Measurements from ENCODE around the gene WDR38. TPM values are rescaled to one million over a fixed set of nuclear protein-coding genes. Genes with fewer than 3 reads are reported as not detected.

WDR38 gene
- total RNA-seq, 1 donor from 2014 or later = not detected

GRCh38 chr9:124877021-124877782, 23.9 kb downstream of the WDR38 start:
- no peak for DNase-seq (ENCODE audit: low spot score)
- intact Hi-C loops (cut with DNase I) = no loop called here

- intact Hi-C loops (cut with DNase I) = no loop called here
- no peak for DNase-seq (ENCODE audit: low spot score)
These were observed 24.8 kb downstream of the WDR38 start for GRCh38 chr9:124878021-124878420.

GRCh38 chr9:124878518-124878917, 25.3 kb downstream of the WDR38 start:
- intact Hi-C loops (cut with DNase I) = no loop called here
- no peak for DNase-seq (ENCODE audit: low spot score)

- intact Hi-C loops (cut with DNase I) = no loop called here
- DNase-seq (ENCODE audit: low spot score) = no peak
These were observed 26.0 kb downstream of the WDR38 start for GRCh38 chr9:124879226-124879625.

- intact Hi-C loops (cut with DNase I) = no loop called here
- DNase-seq (ENCODE audit: low spot score) = no peak
These were observed 27.2 kb downstream of the WDR38 start for GRCh38 chr9:124880501-124880900.

GRCh38 chr9:124881138-124881743, 28.0 kb downstream of the WDR38 start:
- intact Hi-C loops (cut with DNase I) = no loop called here

GRCh38 chr9:124882231-124882630, 29.0 kb downstream of the WDR38 start:
- no peak for DNase-seq (ENCODE audit: low spot score)
- intact Hi-C loops (cut with DNase I) = no loop called here

More at GRCh38 chr9:124881138-124881743, 28.0 kb downstream of the WDR38 start:
- no peak for DNase-seq (ENCODE audit: low spot score)

GRCh38 chr9:124884376-124884775, 31.1 kb downstream of the WDR38 start:
- intact Hi-C loops (cut with DNase I) = no loop called here
- no peak for DNase-seq (ENCODE audit: low spot score)

GRCh38 chr9:124885551-124885950, 32.3 kb downstream of the WDR38 start:
- DNase-seq (ENCODE audit: low spot score) = no peak
- intact Hi-C loops (cut with DNase I) = no loop called here

GRCh38 chr9:124886461-124886860, 33.2 kb downstream of the WDR38 start:
- DNase-seq (ENCODE audit: low spot score) = no peak
- intact Hi-C loops (cut with DNase I) = no loop called here

- no peak for DNase-seq (ENCODE audit: low spot score)
- intact Hi-C loops (cut with DNase I) = no loop called here
These were observed 33.7 kb downstream of the WDR38 start for GRCh38 chr9:124886866-124887492.

- intact Hi-C loops (cut with DNase I) = no loop called here
- DNase-seq (ENCODE audit: low spot score) = no peak
These were observed 34.6 kb downstream of the WDR38 start for GRCh38 chr9:124887832-124888231.

GRCh38 chr9:124889006-124889405, 35.7 kb downstream of the WDR38 start:
- intact Hi-C loops (cut with DNase I) = no loop called here

GRCh38 chr9:124890179-124890578, 36.9 kb downstream of the WDR38 start:
- no peak for DNase-seq (ENCODE audit: low spot score)
- intact Hi-C loops (cut with DNase I) = no loop called here

More at GRCh38 chr9:124889006-124889405, 35.7 kb downstream of the WDR38 start:
- DNase-seq (ENCODE audit: low spot score) = no peak

- intact Hi-C loops (cut with DNase I) = no loop called here
- peak; percentile 31 for DNase-seq (ENCODE audit: low spot score)
These were observed 40.9 kb downstream of the WDR38 start for GRCh38 chr9:124894035-124894740.

GRCh38 chr9:124894741-124895170, 41.5 kb downstream of the WDR38 start:
- DNase-seq (ENCODE audit: low spot score) = no peak
- intact Hi-C loops (cut with DNase I) = no loop called here

GRCh38 chr9:124897570-124898460, 44.6 kb downstream of the WDR38 start:
- DNase-seq (ENCODE audit: low spot score) = no peak
- intact Hi-C loops (cut with DNase I) = no loop called here

- intact Hi-C loops (cut with DNase I) = no loop called here
- no peak for DNase-seq (ENCODE audit: low spot score)
These were observed 46.6 kb downstream of the WDR38 start for GRCh38 chr9:124899845-124900244.

- no peak for DNase-seq (ENCODE audit: low spot score)
- intact Hi-C loops (cut with DNase I) = no loop called here
These were observed 53.7 kb downstream of the WDR38 start for GRCh38 chr9:124906966-124907365.
